GM21360 (cell line): ENCODE results near the gene TMEM121B.

Source experiments
- ATAC-seq: cut with Tn5 transposase; IDR thresholded peaks from one replicate; pipeline ENCODE4 v1.9.1; 2021; ENCODE audit warnings: mild to moderate bottlenecking, moderate library complexity; ENCODE audit not compliant: unreplicated experiment

TMEM121B gene

DNA sequence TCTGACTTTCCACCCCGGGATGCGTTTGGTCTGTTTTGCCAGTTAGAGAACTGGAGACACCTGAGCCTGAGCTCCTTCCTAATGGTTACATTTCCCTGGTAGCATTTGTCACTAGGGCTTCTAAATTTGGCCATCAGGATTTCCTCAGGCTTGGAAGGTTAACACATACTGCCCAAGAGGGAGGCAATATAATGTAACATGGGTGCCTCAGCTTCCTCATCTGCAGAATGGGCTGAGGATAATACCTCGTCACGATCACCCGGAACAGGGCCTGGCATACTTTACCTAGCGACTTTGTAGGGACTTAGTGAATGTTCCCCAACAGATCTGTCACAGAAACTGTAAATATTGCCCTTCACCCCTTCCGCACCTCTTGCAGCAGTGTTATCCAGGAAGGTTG lies 25.1 kb downstream of the TMEM121B start:
- ATAC-seq: no peak

DNA sequence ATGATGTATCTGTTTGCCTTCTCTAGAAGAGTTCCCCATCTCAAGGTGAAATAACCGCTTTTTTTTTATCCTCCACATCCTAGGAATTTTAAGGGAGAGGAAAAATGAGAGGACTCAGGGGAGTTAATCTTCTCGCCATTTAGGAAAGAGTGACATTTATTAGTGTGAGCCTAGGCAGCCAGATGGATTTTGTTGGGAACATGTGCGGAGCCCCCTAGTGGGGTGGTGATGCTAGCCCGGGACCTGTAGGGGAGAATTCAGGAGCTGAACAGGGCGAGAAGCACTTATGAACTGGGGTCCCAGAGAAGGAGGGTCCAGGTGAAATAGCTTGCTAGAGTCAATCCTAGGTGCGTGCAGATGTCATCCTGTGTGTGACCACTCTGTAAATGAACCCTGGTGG lies 25.6 kb downstream of the TMEM121B start:
- ATAC-seq: no peak

DNA sequence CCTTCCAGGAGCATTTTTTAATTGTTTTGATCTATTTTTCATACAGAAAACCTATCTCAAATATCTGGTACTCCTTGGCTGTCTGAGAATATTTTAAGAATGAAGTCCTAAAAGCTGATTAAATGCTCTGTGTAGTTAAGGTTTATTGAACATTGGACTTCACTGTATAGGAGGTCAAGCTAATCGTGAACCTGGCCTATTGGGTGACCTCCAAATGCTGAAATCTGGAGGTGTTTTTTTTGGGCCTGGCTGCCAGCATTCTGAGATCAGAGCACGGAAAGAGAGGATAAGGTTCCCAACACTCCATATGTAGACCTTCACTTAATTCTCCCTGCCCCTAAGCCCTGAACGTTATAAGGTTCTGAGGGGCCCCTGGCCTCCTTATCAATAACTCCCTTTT lies 28.1 kb downstream of the TMEM121B start:
- no peak for ATAC-seq

DNA sequence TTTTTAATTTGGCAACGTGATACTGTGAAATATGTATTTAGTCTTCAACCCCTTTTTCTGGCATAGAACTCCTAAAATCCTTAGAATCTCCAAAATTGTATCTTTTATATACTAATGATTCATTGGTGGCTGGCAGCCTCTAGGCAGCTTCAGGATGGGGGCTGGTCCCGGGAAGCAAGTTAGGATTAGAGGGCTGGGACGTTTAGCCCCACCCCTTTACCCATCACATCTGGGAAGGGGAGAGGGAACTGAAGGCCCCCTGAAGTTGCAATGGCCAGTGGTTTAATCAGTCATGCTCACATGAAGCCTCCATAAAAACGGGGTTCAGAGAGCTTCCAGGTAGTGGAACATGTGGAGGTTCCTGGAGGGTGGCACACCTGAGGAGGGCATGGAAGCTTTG lies 29.3 kb downstream of the TMEM121B start:
- no peak for ATAC-seq

DNA sequence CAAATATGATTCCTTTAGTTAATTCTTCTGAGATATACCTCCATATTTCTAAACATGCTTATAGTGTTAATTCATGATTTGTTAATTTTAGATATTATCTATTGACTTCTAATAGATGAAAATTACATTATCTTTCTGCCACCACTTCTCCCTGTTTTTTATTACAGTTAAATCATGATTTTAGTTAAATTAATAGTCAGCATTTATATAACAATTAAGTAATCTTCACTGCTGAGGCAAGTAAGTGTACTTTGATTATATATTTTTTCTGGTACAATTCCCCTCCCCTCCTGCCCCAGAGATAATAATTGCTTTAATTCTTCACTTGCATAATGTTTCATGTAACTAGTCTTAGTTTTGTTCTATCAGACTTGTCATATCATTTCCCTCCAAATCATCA lies 30.6 kb downstream of the TMEM121B start:
- no peak for ATAC-seq

DNA sequence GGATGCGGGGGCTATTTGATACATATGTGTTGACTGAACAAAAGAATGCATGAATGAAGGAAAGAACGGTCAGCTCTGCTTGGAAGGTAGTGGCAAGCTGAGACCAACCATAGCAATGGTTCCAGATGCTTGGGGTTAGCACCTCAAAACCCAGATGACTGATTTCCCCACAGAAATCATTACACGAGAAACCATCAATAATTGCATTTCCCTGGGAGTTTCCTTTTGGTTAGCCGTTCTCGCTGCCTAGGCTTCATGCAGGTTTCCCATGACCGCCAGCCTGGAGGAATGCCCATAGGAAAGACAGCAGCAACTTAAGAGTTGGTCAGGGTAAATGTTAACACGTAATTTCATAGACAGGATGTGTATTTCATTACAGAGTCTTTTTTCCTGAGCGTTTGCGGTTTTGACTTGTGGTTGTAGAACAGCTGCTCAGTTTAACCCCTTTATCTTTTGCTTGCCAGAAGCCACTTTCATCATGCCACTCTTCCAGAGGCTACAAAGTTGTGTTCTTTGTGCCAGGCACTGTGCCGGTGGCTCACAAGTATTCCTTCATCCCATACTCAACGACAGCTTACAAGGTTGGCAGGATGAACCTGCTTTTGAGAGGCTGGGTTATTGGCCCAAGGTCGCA lies 33.5 kb downstream of the TMEM121B start:
- ATAC-seq: no peak

DNA sequence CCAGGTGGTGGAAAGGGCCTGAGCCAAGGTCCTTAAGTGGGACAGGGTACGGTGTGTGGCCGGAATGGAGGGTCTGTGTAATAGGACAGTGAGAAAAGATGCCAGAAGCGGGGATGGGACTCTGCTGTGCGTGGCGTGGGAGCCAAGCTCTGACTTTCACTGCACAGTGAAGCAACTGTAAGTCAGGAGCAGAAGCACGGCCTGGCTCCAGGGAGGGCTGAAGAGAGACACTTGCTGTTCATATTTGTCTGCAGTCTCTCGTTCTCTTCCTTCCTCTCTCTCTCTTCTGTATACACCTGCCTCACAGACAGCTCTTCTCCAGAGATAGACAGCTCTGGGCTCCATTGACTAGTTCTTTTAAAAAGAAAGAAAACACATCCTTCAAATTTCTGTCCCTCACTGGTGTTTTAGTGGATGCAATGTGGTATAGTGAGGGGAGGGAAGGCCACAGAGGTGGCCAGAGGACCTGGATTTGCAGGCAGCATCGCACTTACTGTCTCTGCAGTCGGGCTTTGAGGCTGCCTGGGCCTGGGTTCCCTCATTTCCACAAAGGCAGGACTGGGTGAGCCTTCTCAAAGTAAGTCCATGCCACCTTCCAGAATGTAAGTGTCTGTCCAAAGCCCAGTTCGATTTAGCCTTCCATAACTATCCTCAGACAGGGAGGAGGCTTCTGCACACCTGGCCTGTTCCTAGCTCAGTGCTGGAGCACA lies 34.2 kb downstream of the TMEM121B start:
- ATAC-seq: no peak

DNA sequence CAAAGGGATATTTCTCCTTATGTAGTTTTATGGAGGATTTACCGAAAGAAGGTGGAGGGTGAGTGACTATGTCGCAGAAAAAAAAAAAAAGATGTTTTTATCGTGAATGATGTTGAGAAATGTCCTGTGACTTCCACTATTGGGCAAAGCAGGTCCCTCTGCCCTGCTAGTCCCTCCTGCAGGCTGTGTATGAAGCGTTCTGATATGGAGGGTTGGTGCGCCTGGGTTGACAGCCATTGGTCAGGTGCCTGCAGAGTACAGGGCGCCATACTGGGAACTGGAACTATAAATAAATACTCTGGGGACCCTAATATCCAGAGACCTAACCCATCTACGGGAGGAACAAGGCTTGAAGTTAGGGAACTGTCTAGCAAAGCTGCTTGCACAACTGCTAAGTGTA lies 34.9 kb downstream of the TMEM121B start:
- no peak for ATAC-seq

DNA sequence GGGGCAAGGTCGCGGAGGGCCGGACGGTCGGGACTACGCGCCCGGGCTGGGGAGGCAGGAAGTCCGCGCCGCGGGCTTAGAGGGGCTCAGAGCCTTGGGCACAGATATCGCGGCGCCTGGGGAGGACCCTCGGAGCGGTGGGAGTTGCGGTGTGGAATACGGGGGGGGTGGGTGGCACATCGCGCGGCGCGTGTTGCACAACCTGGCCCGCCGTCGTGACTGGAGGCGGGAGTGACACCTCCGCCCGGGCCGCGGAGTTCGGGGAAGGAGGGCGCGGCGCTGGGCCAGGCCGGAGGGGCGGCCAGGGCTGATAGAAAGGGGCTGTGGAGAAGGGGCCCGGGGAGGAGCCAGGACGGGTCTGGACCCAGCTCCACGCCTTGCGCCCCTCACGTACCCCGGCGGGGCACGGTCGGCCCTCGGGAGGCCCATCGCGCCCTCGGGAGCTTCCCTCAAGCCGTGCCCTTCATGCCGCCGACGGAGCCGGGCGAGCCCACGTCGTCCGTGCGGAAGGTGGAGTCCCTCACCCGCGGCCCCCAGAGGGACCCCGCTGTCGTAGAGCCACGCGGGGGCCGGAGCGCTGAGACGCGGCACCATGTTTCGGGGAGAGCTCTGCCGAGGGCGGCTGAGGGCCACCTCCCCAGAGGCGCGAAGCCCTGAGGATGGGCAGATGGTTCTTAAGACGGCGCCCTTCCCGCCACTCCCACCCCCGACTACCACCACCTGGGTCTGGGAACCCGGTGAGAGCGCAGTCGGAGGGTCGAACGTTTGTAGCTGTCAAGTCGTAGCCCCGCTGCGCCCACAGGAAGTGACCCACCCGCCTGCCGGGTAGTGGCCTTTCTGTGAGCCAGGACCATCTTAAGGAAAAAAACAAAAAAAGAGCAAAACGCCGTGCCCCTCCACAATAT lies 35.6 kb downstream of the TMEM121B start:
- peak; percentile 4 for ATAC-seq

DNA sequence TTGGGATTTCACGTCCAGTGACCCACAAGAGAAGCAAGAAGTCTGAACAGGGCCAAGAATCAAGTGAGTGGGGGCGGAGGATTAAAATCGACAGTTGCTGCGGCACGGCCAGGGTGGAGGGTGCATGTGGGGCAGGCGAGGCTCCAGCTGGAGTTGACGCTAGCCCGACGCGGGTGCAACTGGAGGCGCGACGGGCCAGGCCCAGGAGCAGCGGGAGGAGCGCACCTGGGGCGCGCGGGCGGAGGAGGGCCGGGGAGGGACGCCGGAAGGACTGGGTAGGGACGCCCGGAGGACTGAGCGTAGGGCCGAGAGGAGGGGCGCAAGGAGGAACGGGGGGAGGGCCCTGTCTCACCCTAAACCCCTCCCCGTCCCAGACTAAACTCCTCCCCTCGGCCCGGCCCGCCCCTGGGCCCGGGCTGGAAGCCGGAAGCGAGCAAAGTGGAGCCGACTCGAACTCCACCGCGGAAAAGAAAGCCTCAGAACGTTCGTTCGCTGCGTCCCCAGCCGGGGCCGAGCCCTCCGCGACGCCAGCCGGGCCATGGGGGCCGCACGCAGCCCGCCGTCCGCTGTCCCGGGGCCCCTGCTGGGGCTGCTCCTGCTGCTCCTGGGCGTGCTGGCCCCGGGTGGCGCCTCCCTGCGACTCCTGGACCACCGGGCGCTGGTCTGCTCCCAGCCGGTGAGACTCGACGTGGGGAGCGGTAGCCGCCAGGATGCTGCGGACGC lies 36.4 kb downstream of the TMEM121B start, which contains the start of gene IL17RA:
Gene IL17RA (plus strand): TSS at position 447 of the 723 bp plus-strand sequence. CDS start 92 bp downstream, at position 539.
- peak; percentile 89 for ATAC-seq

DNA sequence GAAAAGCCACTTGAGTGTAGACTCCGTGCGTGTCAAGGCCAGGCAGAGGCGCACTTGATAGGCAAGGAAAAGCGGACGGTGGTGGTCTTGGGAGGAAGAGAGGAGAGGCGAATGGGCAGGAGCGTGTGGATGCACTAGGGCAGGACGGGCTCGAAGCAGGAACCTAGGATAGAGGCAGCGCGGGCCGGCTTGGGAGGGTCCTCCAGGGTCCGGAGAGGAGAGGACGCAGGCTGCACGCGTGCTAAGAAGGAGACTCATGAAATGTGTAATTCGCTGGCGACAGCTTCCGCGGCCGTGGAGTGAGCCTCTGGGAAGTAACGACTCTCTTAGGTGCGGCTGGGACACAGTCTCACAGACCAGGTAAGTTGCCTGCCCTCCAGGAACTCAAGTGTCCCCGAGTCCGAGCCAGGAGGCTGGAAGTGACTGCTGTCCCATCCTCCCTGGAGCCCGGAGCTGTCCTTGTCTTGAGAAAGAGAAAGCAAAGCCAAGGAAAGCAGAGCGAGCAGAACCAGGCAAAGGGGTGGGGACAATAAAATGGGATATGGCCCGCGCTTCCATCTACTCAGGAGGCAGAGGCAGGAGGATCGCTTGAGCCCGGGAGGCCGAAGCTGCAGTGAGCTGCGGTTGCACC lies 37.2 kb downstream of the TMEM121B start:
- ATAC-seq: no peak

DNA sequence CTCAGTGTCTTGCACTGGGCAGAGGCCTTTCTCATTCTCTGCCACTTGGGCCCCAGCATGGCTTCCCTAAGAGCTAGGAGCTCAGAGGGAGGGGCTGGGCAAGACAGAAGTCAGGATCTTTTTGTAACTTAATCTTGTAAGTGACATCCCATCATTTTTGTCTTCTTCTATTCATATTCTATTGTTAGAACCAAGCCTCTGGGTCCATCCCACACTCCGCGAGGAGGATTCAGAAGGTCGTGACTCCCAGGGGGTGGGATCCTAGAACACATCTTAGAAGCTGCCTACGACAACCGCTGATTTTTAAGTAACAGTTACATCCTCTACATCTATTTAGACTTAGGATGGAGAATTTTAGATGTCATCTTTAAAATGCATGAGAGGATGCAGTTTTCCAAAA lies 37.9 kb downstream of the TMEM121B start:
- no peak for ATAC-seq

DNA sequence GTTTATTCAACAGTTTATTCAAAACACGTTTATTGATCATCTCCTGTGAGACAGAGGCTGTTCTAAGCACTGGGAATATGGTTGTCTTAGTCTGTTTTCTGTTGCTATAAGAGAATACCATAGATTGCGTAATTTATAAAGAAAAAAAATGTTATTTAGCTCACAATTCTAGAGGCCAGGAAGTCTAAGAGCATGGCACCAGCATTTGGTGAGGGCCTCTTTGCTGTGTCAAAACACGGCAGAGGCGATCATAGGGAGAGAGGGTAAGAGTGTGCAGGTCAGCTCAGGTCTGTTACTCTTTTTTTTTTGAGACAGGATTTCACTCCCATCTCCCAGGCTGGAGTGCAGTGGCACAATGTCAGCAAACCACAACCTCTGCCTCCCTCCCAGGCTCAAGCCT lies 41.6 kb downstream of the TMEM121B start:
- no peak for ATAC-seq

DNA sequence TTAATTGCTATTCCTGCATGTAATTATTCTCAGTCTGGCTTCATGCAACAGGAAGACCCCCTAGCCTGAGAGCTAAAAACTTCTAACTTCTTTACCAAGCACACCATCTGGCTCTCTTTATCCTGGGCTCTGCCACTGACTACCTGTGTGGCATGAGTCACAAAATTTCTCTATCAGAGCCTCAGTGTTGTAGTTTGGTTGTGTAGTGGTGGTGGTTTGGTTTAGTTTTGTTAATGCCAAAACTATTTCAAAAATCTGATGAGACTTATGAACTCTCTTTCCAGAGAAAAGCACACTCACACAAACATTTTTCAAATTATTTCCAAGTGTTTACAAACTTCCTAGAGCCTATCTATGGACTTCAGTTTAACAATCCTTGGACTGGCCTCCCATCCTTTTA lies 43.9 kb downstream of the TMEM121B start:
- no peak for ATAC-seq

DNA sequence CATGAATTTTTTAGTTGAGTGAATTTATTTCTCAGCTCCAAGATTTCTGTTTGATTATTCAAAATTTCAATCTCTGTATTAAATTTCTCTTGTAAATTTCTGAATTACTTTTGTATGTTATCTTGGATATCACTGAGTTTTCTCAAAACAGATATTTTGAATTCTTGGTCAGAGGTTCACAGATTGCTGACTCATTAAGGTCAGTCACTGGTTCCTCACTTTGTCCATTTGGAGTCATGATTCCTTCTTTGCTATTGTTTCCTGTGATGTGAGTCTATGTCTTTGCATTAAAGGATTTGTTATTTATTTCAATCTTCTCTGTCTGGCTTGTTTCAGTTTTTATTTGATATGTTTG lies 46.5 kb downstream of the TMEM121B start:
- ATAC-seq: no peak

DNA sequence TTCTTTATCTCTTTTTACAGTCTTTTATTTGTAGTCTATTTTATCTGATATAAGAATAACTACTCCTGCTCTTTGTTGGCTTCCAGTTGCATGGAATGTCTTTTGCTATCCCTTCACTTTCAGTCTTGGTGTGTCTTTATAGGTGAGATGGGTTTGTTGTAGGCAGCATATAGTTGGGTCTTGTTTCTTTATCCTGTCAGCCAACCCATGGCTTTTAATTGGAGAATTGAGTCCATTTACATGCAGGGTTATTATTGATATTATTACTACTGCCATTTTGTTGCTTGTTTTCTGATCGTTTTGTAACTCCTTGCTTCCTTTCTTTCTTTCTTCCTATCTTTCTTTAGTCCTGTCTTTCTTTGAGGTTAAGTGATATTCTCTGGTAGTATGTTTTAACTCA lies 48.3 kb downstream of the TMEM121B start:
- no peak for ATAC-seq
